Hepatic stellate cell (primary cell): Measurements from ENCODE around the gene PLXNC1.

Source experiments
- DNase-seq: peaks from one replicate; pipeline ENCODE4 v3.0.0; 2011; ENCODE audit warnings: low spot score

Gene PLXNC1

GRCh38 chr12:94157981-94158411 is 9.6 kb downstream of the PLXNC1 start:
- no peak for DNase-seq

- DNase-seq = no peak
Observed at GRCh38 chr12:94158666-94159065, 10.3 kb downstream of the PLXNC1 start.

DNA sequence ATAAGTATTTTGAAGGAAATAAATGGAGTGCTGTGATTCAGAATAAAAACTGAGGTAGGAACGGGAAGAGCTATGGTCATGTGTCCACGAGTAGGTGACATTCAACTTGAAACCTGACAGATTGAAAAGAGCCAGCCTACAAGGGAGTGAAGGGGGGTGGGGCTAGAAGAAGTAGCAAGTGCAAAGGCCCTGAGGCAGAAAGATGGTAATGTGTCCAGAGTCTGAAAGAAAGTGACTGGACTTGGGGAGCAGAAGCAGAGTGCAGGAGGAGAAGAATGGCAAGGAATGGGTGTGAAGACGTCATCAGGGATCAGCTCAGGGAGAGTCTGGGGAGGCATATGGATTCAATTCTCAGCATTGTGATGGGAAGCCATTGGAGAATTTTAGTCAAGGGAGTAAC is 13.7 kb downstream of the PLXNC1 start:
- DNase-seq = no peak

DNA sequence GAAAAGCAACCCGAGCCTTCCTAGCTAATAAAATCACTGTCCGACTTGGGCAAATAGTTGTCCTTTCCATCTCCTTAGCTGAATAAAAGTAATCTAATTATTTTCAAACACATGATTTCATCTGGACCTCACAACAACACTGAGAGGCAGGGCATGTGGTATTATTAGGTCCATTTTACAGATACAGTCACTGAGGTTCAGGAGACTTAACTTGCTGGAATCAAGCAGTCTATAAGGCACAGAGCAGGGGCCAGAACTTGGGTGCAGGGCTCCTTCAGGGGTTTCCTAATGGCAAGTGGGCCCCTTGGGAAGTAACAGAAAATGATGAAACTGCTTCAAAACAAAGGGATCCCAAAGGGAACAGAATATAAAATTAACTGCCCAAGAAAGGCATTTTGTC is 15.5 kb downstream of the PLXNC1 start:
- no peak for DNase-seq

- DNase-seq = no peak
Observed at GRCh38 chr12:94165138-94165537, 16.8 kb downstream of the PLXNC1 start.

DNA sequence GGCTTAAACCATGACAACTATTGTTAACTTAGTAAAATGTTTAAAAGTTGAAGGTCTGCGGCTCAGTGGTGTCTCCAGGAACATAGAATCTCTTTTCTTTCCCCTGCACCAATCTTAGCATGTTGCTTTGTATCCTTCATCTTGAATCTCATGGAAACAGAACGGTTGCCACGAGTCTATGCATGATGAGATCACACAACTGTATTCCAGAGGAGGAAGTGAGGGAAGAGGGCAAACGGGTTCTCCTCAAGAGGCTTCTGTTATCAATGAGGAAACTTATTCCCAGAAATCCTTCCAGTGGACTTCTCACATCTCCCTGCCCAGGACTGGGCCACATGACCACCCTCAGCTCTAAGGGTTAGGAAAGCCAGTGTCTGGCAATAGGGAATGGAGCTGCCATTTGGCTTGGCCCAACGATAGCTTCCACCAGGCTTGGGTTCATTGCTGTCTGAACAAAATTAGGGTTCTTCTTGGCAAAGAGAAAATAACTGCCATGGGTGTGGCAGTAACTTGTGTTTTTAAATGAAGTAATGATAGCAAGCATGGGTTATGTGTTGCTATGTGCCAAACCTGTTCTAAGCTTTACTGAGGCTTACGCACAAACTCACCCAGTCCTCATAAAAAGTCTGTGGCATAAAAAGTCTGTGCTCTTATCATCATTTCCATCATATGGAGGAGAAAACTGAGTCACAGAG is 17.4 kb downstream of the PLXNC1 start:
- no peak for DNase-seq

GRCh38 chr12:94167071-94167755 is 18.8 kb downstream of the PLXNC1 start:
- DNase-seq = no peak

- no peak for DNase-seq
Observed at GRCh38 chr12:94167756-94168416, 19.5 kb downstream of the PLXNC1 start.

DNA sequence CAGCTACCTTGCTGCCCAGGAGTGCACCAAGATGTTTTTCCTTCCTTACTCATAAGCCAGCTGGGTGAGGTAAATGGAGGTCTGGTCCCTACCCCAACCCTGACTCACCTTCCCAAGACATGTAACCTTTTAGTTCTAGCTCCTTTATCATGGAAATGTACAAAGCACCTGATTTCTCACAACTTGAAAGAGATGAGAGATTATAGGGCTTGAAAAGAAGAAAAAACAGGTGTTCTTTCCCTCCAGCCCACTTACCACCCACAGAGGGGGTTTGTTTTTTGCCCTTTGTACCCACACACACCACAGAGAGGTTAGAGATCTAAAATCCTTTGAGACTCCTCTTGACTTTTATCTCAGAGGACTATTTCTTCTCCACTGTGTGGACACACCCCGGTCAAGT is 21.1 kb downstream of the PLXNC1 start:
- DNase-seq = no peak

DNA sequence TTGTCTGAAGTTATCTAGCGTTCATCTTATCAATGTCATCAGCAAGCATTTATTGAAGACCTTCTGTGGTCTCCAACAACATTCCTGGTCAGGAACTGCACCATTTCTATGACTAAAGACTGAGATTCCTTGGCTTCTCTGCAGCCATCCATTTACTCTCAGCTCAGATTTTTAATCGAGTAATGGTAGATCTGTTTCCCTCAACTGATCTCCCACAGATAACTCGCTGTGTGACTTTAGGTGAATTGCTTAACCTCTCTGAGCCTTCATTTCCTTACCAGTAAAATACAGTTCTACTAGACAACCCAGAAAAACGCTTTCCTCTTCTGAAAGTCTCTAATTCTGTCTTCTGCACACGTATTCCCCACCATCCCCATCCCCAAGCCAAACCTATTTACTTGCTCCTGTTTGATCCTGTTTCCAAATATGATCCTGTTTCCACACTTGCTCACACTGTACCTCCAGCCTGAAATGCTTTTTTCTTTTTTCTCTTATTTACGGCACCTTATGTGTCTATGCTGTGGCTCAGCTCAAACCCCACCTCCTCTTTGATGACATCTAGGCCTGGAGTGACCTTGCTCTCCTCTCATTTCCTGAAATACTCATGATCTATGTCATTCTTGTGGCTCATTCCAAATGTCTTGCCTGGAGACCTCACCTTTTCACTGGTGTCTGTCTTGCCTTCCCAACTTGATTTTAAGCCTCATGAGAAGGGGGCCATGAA is 21.8 kb downstream of the PLXNC1 start:
- DNase-seq = no peak

GRCh38 chr12:94170690-94171594 is 22.6 kb downstream of the PLXNC1 start:
- no peak for DNase-seq

DNA sequence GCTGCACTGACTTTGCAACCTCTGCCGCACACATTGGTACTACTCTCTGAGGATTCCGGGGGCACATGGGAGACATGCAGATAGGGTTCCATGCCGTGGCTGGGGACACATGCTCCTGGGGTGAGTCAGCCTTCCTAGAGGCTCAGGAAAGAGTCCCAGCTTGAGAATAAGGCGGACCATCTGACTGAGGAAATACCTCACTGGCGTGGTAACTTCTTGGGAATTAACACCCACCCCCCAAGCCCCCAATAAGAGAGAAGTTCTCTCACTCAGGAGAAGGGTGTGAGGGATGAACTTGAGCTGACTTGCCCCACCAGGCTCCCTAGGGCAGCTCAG is 23.2 kb downstream of the PLXNC1 start:
- no peak for DNase-seq

DNA sequence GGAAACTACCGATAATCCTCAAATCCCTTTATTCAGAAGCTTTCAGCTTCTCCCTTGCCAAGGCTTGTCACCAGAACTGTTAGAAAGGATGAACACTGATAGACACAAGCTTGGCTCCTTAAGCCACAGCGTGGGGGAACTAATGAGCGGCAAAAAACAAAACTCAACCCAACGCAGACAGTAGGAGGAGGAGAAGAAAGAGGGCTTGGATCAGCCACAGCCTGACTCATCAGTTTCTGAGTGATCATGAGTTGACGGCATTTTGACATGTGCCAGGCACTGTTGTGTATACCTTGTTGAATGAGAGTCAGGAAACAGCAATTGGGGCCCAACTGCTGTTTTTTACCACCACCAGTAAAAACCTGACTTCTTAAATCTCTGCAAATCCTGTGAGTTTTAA is 23.7 kb downstream of the PLXNC1 start:
- DNase-seq = no peak

GRCh38 chr12:94172973-94173372 is 24.6 kb downstream of the PLXNC1 start:
- peak; percentile 32 for DNase-seq

GRCh38 chr12:94173660-94174265 is 25.4 kb downstream of the PLXNC1 start:
- DNase-seq = no peak

DNA sequence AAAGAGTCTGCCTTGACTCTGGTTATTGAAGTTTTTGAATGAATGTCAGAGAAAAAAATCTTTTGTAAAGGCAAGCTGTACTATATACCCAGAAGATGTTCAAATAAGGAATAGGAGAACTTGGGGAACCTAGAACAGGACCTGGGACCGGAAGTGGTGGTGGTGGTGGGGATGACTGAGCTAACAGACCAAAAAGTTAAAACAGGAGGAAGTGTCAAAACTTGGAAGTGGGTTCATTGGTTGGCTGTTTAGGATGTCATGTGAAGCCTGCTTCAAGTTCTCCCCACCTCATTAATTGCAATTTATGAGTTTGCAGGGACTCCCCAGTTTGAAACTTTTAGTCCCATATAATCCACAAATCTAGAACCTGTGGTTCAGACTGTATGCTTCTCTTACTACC is 26.2 kb downstream of the PLXNC1 start:
- DNase-seq = no peak

- no peak for DNase-seq
Observed at GRCh38 chr12:94175763-94176668, 27.6 kb downstream of the PLXNC1 start.

- DNase-seq = no peak
Observed at GRCh38 chr12:94178054-94178453, 29.7 kb downstream of the PLXNC1 start.

DNA sequence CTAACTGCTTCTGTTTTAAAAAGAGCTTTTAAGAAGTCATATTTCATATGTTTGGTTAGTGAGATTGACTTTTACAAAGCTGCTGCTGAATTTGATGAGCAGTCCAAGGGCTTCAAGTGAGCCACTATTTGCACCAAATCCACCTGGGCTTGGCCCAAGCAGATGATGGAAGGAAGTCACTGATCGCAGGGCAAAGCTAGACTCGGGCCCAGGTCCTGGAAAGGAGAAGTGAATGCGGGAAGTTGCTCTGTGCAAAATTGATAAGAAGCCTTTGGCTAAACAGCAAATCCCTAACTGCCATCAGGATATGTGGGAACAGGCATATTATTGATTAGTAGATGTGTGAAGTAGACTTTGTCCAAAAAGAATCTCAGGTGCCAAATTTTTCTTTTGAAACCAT is 30.5 kb downstream of the PLXNC1 start:
- DNase-seq = no peak

DNA sequence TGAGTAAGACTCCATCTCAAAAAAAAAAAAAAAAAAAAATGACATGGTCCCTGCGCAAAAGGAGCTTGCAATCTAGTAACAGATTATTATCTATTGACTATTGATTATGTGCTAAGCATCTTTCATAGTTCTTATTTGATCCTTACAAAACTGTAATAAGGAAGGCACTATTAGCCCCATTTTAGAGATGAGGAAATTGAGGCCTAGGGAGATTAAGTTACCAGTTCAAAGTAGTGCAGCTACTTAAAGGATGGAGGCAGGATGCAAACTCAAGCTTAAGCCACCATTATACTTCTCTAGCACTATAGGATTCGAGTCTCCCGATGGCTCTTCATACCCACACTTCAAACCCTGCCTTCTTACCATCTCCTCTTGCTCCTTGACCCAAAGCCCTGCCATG is 31.3 kb downstream of the PLXNC1 start:
- no peak for DNase-seq
